ENCODE measurements around the gene SRPK2. TPM values are rescaled to one million over a fixed set of nuclear protein-coding genes. Genes with fewer than 3 reads are reported as not detected.

Gene SRPK2
- total RNA-seq, 1 experiment from 2014 or later = 50.5 TPM

GRCh38 chr7:105156731-105157130, 232.0 kb downstream of the SRPK2 start:
- Mint-ChIP-seq H3K36me3 (0 out of 2 replicates have a peak, but pooled peaks cover 2% of the 10 kb centered on the region), H3K4me1 (0 out of 2 replicates have a peak, but pooled peaks cover 3% of the 10 kb centered on the region), H3K4me3 (no peak overlapping the region), H3K9me3 (no peaks in the 10 kb centered on the region), H3K27me3 (ENCODE audit: low read depth) (no peaks in the 10 kb centered on the region), H3K27ac (no peak overlapping the region)
- CTCF ChIA-PET = no interaction called here
- no peak for ATAC-seq
- POLR2A ChIA-PET = no interaction called here
- no peak for DNase-seq (ENCODE audit: low spot score)
- TF ChIP-seq, protein P1, sequence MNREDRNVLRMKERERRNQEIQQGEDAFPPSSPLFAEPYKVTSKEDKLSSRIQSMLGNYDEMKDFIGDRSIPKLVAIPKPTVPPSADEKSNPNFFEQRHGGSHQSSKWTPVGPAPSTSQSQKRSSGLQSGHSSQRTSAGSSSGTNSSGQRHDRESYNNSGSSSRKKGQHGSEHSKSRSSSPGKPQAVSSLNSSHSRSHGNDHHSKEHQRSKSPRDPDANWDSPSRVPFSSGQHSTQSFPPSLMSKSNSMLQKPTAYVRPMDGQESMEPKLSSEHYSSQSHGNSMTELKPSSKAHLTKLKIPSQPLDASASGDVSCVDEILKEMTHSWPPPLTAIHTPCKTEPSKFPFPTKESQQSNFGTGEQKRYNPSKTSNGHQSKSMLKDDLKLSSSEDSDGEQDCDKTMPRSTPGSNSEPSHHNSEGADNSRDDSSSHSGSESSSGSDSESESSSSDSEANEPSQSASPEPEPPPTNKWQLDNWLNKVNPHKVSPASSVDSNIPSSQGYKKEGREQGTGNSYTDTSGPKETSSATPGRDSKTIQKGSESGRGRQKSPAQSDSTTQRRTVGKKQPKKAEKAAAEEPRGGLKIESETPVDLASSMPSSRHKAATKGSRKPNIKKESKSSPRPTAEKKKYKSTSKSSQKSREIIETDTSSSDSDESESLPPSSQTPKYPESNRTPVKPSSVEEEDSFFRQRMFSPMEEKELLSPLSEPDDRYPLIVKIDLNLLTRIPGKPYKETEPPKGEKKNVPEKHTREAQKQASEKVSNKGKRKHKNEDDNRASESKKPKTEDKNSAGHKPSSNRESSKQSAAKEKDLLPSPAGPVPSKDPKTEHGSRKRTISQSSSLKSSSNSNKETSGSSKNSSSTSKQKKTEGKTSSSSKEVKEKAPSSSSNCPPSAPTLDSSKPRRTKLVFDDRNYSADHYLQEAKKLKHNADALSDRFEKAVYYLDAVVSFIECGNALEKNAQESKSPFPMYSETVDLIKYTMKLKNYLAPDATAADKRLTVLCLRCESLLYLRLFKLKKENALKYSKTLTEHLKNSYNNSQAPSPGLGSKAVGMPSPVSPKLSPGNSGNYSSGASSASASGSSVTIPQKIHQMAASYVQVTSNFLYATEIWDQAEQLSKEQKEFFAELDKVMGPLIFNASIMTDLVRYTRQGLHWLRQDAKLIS (CRISPR knock-in tag; IDR thresholded peaks at IDR 0.05; ENCODE audit: borderline replicate concordance) = no peak
- no peak for TF ChIP-seq ATF2 (CRISPR knock-in tag; IDR thresholded peaks at IDR 0.05; ENCODE audit: borderline replicate concordance, low read depth)
- no peak for TF ChIP-seq MXD4 (CRISPR knock-in tag; IDR thresholded peaks at IDR 0.05; ENCODE audit: borderline replicate concordance)
- no peak for TF ChIP-seq JAZF1 (CRISPR knock-in tag; IDR thresholded peaks at IDR 0.05)
- no peak for TF ChIP-seq ARID4B (CRISPR knock-in tag; IDR thresholded peaks at IDR 0.05; ENCODE audit: borderline replicate concordance)
- TF ChIP-seq, protein P2, sequence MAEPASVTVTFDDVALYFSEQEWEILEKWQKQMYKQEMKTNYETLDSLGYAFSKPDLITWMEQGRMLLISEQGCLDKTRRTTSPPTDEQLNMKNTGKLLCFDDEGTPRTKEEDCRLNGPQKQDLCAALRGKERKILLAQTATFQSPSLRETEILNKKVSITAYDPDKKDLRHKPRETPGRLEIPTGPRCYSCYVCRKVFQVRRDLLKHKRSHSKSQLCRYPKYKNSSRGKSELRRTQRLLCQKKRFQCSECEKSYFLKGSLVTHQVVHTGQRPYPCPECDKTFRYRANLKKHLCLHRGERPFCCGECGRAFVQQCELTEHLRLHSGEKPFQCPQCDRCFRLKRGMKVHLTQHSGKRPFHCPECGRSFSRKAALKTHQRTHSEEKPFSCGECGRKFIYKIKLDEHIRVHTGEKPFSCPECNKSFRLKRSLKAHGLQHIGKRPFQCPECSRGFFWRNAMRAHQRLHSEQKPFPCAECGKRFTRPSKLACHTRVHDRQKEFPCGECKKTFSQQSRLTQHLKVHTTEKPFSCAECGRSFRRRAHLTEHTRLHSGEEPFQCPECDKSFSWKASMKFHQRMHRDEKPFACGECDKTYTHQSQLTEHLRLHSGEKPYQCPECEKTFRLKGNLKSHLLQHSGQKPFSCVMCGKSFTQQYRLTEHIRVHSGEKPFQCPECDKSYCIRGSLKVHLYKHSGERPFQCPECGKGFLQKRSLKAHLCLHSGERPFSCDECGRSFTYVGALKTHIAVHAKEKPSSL (CRISPR knock-in tag; conservative IDR thresholded peaks at IDR 0.05) = no peak

DNA sequence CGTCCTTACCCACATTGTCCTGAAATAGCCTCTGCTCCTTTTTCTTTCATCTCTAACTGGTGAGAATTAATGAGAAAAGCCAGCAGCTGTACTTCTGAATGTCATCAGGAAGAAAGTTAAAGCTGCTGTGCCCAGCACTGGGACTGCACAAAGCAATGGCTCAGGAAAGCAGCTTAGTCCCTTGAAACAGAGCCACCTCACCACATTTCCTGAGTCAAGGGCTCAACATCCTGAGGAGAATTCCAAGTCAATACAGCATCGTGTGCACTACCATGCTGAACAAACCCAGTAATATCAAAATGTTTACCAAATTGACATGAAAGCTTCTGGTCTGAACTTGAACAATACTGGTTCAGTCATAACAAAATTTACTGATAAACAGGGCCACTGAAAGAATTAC, 234.6 kb downstream of the SRPK2 start:
- no peak for DNase-seq (ENCODE audit: low spot score)
- no peak for ATAC-seq
- CTCF ChIA-PET = interaction anchor here (0.8 to 1.3 kb wide), 2 partner anchors 13 to 221 kb away, joined by 3 to 9 read pairs; no protein-coding TSS in a partner anchor
- H3K27me3 Mint-ChIP-seq (ENCODE audit: low read depth) = no peaks in the 10 kb centered on the region
- H3K27ac Mint-ChIP-seq = peak overlapping the region; percentile 43
- POLR2A ChIA-PET = no interaction called here
- no peak overlapping the region for H3K4me3 Mint-ChIP-seq
- no peaks in the 10 kb centered on the region for H3K9me3 Mint-ChIP-seq
- 0 out of 2 replicates have a peak, but pooled peaks cover 3% of the 10 kb centered on the region for H3K4me1 Mint-ChIP-seq
- no peaks in the 10 kb centered on the region for H3K36me3 Mint-ChIP-seq
- TF ChIP-seq SOX15 (CRISPR knock-in tag; IDR thresholded peaks at IDR 0.05) (no peak), TCF7 (CRISPR knock-in tag; IDR thresholded peaks at IDR 0.05; ENCODE audit: low read depth) (no peak), JAZF1 (CRISPR knock-in tag; IDR thresholded peaks at IDR 0.05) (no peak), ZNF263 (CRISPR knock-in tag; IDR thresholded peaks at IDR 0.05; ENCODE audit: low read depth) (no peak), RELA (CRISPR knock-in tag; IDR thresholded peaks at IDR 0.05; ENCODE audit: borderline replicate concordance) (no peak), ZNF281 (CRISPR knock-in tag; IDR thresholded peaks at IDR 0.05) (no peak), ELF4 (CRISPR knock-in tag; IDR thresholded peaks at IDR 0.05; ENCODE audit: low read depth) (no peak), ARID4B (CRISPR knock-in tag; IDR thresholded peaks at IDR 0.05; ENCODE audit: borderline replicate concordance) (no peak), ZNF423 (CRISPR knock-in tag; IDR thresholded peaks at IDR 0.05) (no peak), IRF2 (CRISPR knock-in tag; IDR thresholded peaks at IDR 0.05; ENCODE audit: borderline replicate concordance, low read depth) (no peak)
